Endodermal cell (in vitro differentiated cells): ENCODE measurements around the gene HSPA6. TPM values are rescaled to one million over a fixed set of nuclear protein-coding genes. Genes with fewer than 3 reads are reported as not detected.

Experiments used
- DNase-seq: peaks from one replicate; pipeline ENCODE4 v3.0.0-alpha.2; 2017
- H3K27ac ChIP-seq: 2 replicates; pipeline ENCODE4 v1.5.1; 2013; ENCODE audit warnings: mild to moderate bottlenecking, low read depth, low read length, moderate library complexity
- H3K27me3 ChIP-seq: 2 replicates; pipeline ENCODE4 v1.6.1; 2013; ENCODE audit warnings: mild to moderate bottlenecking, low read length, moderate library complexity; ENCODE audit not compliant: insufficient read depth, control insufficient read depth, poor library complexity, severe bottlenecking
- H3K36me3 ChIP-seq: 2 replicates; pipeline ENCODE4 v1.7.0; 2013; ENCODE audit warnings: mild to moderate bottlenecking, low read length, moderate library complexity; ENCODE audit not compliant: control insufficient read depth, insufficient read depth
- H3K4me1 ChIP-seq: one replicate; pipeline ENCODE4 v1.7.0; 2013; ENCODE audit warnings: low read length; ENCODE audit not compliant: control insufficient read depth, insufficient read depth
- H3K4me3 ChIP-seq: 2 replicates; pipeline ENCODE4 v1.5.1; 2013; ENCODE audit warnings: mild to moderate bottlenecking, low read length, moderate library complexity
- H3K9ac ChIP-seq: 2 replicates; pipeline ENCODE4 v1.6.1; 2013; ENCODE audit warnings: mild to moderate bottlenecking, low read length, moderate library complexity; ENCODE audit not compliant: poor library complexity, severe bottlenecking; ENCODE audit errors: extremely low read depth
- H3K9me3 ChIP-seq: 2 replicates; pipeline ENCODE4 v1.6.1; 2013; ENCODE audit warnings: mild to moderate bottlenecking, low read length, moderate library complexity; ENCODE audit not compliant: control insufficient read depth
- H3K27ac Mint-ChIP-seq: 2 replicates; pipeline ENCODE4 v1.8.0; 2020; ENCODE audit warnings: mixed read lengths
- H3K27me3 Mint-ChIP-seq: 2 replicates; pipeline ENCODE4 v1.8.0; 2021; ENCODE audit warnings: mild to moderate bottlenecking, mixed read lengths; ENCODE audit not compliant: insufficient read depth
- H3K36me3 Mint-ChIP-seq: 2 replicates; pipeline ENCODE4 v1.8.0; 2020; ENCODE audit warnings: low read depth, mixed read lengths
- H3K4me1 Mint-ChIP-seq: 2 replicates; pipeline ENCODE4 v1.8.0; 2020; ENCODE audit warnings: mixed read lengths
- H3K4me3 Mint-ChIP-seq: 2 replicates; pipeline ENCODE4 v1.8.0; 2020; ENCODE audit warnings: mild to moderate bottlenecking, moderate library complexity, mixed read lengths
- H3K9me3 Mint-ChIP-seq: 2 replicates; pipeline ENCODE4 v1.8.0; 2020; ENCODE audit warnings: mild to moderate bottlenecking, mixed read lengths
- CTCF ChIP-seq: fragments of 200-600 bp; sonication (generic); conservative IDR thresholded peaks from 2 replicates; pipeline ENCODE4 v1.5.0; 2021; ENCODE audit warnings: antibody characterized with exemption, mild to moderate bottlenecking
- WGBS, 2 experiments: methylation state at CpG; one replicate each; pipeline versions ENCODE4 v1.1.5 to v1.1.7; 2013; ENCODE audit warnings: missing lambda C conversion rate in 2 of 2, mixed read lengths in 1 of 2; ENCODE audit not compliant: insufficient coverage in 1 of 2, insufficient read length in 1 of 2; 5-methylcytosine and 5-hydroxymethylcytosine counted together
- total RNA-seq, 2 donors: library from RNA; stranded (reverse); fragmentation: NEBNext Ultra II Directional in 1 of 2; extraction: Animal tissue kit (Norgen Biotek cat#: 25700) in 1 of 2; gene quantifications; 2 replicates in 1 of 2; 3 replicates in 1 of 2; pipeline ENCODE4 v1.2.1, GENCODE V29; 2021

The HSPA6 gene
- total RNA-seq, 2 donors from 2014 or later, result not detected

- peaks cover 37% of the 10 kb centered on the region for H3K27me3 ChIP-seq
- H3K4me1 ChIP-seq, result no peaks in the 10 kb centered on the region
- no peaks in the 10 kb centered on the region for H3K9me3 ChIP-seq
- Mint-ChIP-seq H3K36me3 (no peaks in the 10 kb centered on the region), H3K27me3 (peaks cover 28% of the 10 kb centered on the region), H3K4me3 (no peak overlapping the region), H3K27ac (no peak overlapping the region), H3K9me3 (peaks cover 13% of the 10 kb centered on the region), H3K4me1 (no peaks in the 10 kb centered on the region)
- DNase-seq, result no peak
- WGBS, 2 experiments, result 82 to 85% methylated on average over 13 of the region's 13 CpGs
- H3K4me3 ChIP-seq, result no peak overlapping the region
- no peaks in the 10 kb centered on the region for H3K36me3 ChIP-seq
- no peak for TF ChIP-seq CTCF
- H3K27ac ChIP-seq, result no peak overlapping the region
- H3K9ac ChIP-seq, result no peak overlapping the region
Measured at GRCh38 chr1:161481624-161482392, 42.5 kb upstream of the HSPA6 start.

- Histone ChIP-seq H3K9me3 (no peaks in the 10 kb centered on the region), H3K36me3 (no peaks in the 10 kb centered on the region), H3K27me3 (peaks cover 37% of the 10 kb centered on the region), H3K9ac (no peak overlapping the region), H3K4me1 (no peaks in the 10 kb centered on the region), H3K27ac (no peak overlapping the region), H3K4me3 (no peak overlapping the region)
- Mint-ChIP-seq H3K4me3 (no peak overlapping the region), H3K36me3 (no peaks in the 10 kb centered on the region), H3K27ac (no peak overlapping the region), H3K4me1 (no peaks in the 10 kb centered on the region), H3K27me3 (peaks cover 20% of the 10 kb centered on the region), H3K9me3 (peaks cover 13% of the 10 kb centered on the region)
- no peak for DNase-seq
- no peak for TF ChIP-seq CTCF
- WGBS, 2 experiments, result 92 to 95% methylated on average over 6 of the region's 6 CpGs
Measured at GRCh38 chr1:161482610-161483009, 41.7 kb upstream of the HSPA6 start.

GRCh38 chr1:161483361-161483760 lies 41.0 kb upstream of the HSPA6 start:
- Mint-ChIP-seq H3K9me3 (peaks cover 9% of the 10 kb centered on the region), H3K4me3 (no peak overlapping the region), H3K4me1 (no peaks in the 10 kb centered on the region), H3K27ac (no peak overlapping the region), H3K27me3 (peaks cover 13% of the 10 kb centered on the region), H3K36me3 (no peaks in the 10 kb centered on the region)
- Histone ChIP-seq H3K4me3 (no peak overlapping the region), H3K9ac (no peak overlapping the region), H3K4me1 (no peaks in the 10 kb centered on the region), H3K9me3 (no peaks in the 10 kb centered on the region), H3K27ac (no peak overlapping the region), H3K36me3 (no peaks in the 10 kb centered on the region), H3K27me3 (peaks cover 37% of the 10 kb centered on the region)
- WGBS, 2 experiments, result 66 to 87% methylated on average over 2 to 3 of the region's 3 CpGs
- TF ChIP-seq CTCF, result peak; percentile 55
- no peak for DNase-seq
